ENCODE measurements around the gene ACOT6. TPM values are rescaled to one million over a fixed set of nuclear protein-coding genes. Genes with fewer than 3 reads are reported as not detected.
"Not testable (repeated sequence)": the region's sequence is repeated elsewhere in the genome, so short reads cannot be mapped to it uniquely, and the experiment has no call there.

Gene ACOT6
- total RNA-seq, 1 donor from 2014 or later = not detected

GRCh38 chr14:73644531-73645247 lies 32.4 kb downstream of the ACOT6 start, which contains the start of gene DNAL1:
Gene DNAL1, plus strand, starts transcription at chr14:73644986. Its CDS starts 54 bp downstream, at chr14:73645040.
- intact Hi-C loops (cut with micrococcal nuclease) = loop anchor here (1.0 to 10.0 kb wide), 3 partner anchors 70 to 440 kb away; partner anchors contain the start of genes ALDH6A1, LIN52 and PNMA1

- intact Hi-C loops (cut with micrococcal nuclease) = loop anchor here (1.0 to 10.0 kb wide), 2 partner anchors 69 to 70 kb away; partner anchors contain the start of gene PNMA1
Observed at GRCh38 chr14:73645248-73645610, 32.9 kb downstream of the ACOT6 start.

DNA sequence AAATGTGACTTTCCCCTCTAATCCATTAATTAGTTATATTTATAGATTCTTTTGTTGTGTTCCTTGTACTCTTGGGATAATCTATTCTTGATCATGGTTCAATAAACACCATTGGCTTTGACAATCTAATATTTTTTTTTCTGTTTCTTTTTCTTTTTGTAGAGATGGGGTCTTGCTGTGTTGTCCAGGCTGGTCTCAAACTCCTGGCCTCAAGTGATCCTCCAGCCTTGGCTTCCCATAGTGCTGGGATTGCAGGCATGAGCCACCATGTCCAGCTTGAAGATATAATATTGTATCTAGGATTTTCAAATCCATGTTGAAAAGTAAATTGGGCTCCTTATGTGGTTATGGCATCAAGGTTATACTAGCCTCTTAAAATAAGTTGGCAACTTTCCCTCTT lies 38.7 kb downstream of the ACOT6 start:
- intact Hi-C loops (cut with micrococcal nuclease) = no loop called here

- intact Hi-C loops (cut with micrococcal nuclease) = no loop called here
Observed at GRCh38 chr14:73655851-73656250, 43.5 kb downstream of the ACOT6 start.

GRCh38 chr14:73659202-73659601 lies 46.9 kb downstream of the ACOT6 start:
- intact Hi-C loops (cut with micrococcal nuclease) = not testable (repeated sequence)

DNA sequence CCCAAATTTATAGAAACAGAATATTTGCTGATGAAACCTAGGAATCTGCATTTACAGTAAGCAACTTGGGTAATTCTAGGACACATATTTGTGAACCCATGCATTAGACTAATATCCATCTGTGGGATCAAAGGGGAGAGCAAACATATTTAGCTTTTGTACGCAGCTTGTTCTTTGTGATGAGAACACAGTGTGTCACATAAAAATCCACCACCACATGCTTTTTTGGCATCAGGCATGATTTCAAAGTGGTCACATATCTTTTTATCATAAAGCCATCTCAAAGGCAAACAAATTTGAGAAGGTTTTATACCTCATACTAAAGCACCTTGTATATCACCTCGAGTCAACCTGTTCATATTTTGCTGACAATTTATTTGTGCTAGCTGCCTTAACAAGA lies 48.2 kb downstream of the ACOT6 start:
- intact Hi-C loops (cut with micrococcal nuclease) = no loop called here

- intact Hi-C loops (cut with micrococcal nuclease) = no loop called here
Observed at GRCh38 chr14:73661872-73662271, 49.6 kb downstream of the ACOT6 start.

DNA sequence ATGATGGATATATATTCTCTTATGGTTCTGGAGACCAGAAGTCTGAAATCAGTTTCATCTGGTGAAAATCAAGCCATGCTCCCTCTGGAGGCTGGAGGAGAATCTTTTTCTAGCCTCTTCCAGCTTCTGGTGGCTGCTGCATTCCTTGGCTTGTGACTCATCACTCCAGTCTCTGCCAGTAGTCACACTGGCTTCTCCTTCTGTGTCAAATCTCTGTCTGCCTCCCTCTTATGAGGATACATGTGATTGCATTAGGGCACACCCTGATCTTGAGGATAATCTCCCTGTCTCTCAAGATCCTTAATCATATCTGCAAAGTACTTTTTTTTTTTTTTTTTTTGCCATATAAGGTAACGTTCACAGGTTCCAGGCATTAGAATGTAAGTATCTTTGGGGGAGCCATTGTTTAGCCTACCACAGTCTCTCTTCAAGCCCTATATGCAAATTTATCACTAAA lies 50.2 kb downstream of the ACOT6 start:
- intact Hi-C loops (cut with micrococcal nuclease) = no loop called here

DNA sequence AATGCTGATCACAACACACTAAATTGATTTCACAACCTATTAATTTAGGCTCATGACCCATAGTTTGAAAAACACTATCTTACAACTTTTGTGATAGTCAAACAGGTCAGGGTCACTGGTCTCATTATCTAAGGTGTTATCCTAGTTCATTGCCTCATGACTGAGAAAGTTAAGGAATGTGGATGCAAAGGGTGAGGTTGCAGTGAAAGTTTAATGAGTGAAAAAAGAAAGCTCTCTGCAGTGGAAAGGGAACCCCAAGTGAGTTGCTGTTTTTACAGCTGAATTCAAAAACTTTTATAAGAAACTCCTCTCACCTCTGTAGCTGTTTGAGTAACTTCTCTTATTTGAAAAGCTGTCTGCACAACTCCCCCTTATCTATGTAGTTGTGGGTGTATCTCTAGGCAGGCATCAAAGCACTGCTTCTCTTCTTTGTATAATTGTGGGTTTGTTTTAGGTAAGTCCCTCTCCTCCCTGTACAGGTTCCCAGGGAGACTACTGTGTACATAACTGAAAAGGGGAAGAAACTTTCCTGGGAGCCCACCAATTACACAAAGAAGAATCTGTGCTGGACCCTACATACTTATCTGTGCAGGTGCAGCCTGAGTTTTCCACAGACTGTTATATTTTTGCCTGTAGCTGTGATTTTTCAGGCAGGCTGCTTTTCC lies 51.4 kb downstream of the ACOT6 start:
- intact Hi-C loops (cut with micrococcal nuclease) = no loop called here

- intact Hi-C loops (cut with micrococcal nuclease) = no loop called here
Observed at GRCh38 chr14:73665130-73665529, 52.8 kb downstream of the ACOT6 start.

GRCh38 chr14:73666583-73666982 lies 54.3 kb downstream of the ACOT6 start:
- intact Hi-C loops (cut with micrococcal nuclease) = no loop called here

GRCh38 chr14:73667854-73668253 lies 55.5 kb downstream of the ACOT6 start:
- intact Hi-C loops (cut with micrococcal nuclease) = no loop called here

Other genes with a start within 250 kb of the ACOT6 start
- 45.0 and 46.5 TPM in 2 replicates for gene NUMB, start 154.0 kb upstream of the ACOT6 start, total RNA-seq
- 24.2 and 25.5 TPM in 2 replicates for gene RIOX1, start 121.6 kb upstream of the ACOT6 start, total RNA-seq
- gene ACOT1, start 75.4 kb upstream of the ACOT6 start, total RNA-seq = 3.5 and 3.7 TPM in 2 replicates
- gene HEATR4, start 53.6 kb upstream of the ACOT6 start, total RNA-seq = 0.11 and 0.25 TPM in 2 replicates
- 17.9 and 18.1 TPM in 2 replicates for gene ACOT2, start 43.3 kb upstream of the ACOT6 start, total RNA-seq
- gene ACOT4, start 20.6 kb upstream of the ACOT6 start, total RNA-seq = 0.27 and 0.55 TPM in 2 replicates
- 4.7 and 5.3 TPM in 2 replicates for gene DNAL1, start 32.5 kb downstream of the ACOT6 start, total RNA-seq
- 20.6 and 23.0 TPM in 2 replicates for gene PNMA1, start 101.9 kb downstream of the ACOT6 start, total RNA-seq
- gene PTGR2, start 239.3 kb downstream of the ACOT6 start, total RNA-seq = 0.84 and 0.89 TPM in 2 replicates